GM18907 (cell line): ENCODE measurements around the gene CACNA1I.

ENCODE experiments used
- ATAC-seq: cut with Tn5 transposase; IDR thresholded peaks from one replicate; pipeline ENCODE4 v1.9.1; 2021; ENCODE audit warnings: mild to moderate bottlenecking, moderate library complexity; ENCODE audit not compliant: unreplicated experiment

Gene CACNA1I

GRCh38 chr22:39535357-39535725 is 35.2 kb upstream of the CACNA1I start:
- ATAC-seq = no peak

- no peak for ATAC-seq
Measured at GRCh38 chr22:39535831-39536449, 34.6 kb upstream of the CACNA1I start.

GRCh38 chr22:39536711-39537110 is 33.8 kb upstream of the CACNA1I start:
- ATAC-seq = no peak

- ATAC-seq = no peak
Measured at GRCh38 chr22:39537975-39538374, 32.6 kb upstream of the CACNA1I start.

- no peak for ATAC-seq
Measured at GRCh38 chr22:39543095-39543494, 27.5 kb upstream of the CACNA1I start.

GRCh38 chr22:39545386-39546365 is 24.9 kb upstream of the CACNA1I start:
- no peak for ATAC-seq

GRCh38 chr22:39546889-39547586 is 23.5 kb upstream of the CACNA1I start:
- ATAC-seq = no peak

GRCh38 chr22:39547587-39547947 is 23.0 kb upstream of the CACNA1I start:
- no peak for ATAC-seq

- no peak for ATAC-seq
Measured at GRCh38 chr22:39553429-39553828, 17.1 kb upstream of the CACNA1I start.

- ATAC-seq = no peak
Measured at GRCh38 chr22:39554151-39554550, 16.4 kb upstream of the CACNA1I start.

GRCh38 chr22:39556970-39557841 is 13.3 kb upstream of the CACNA1I start:
- no peak for ATAC-seq

- no peak for ATAC-seq
Measured at GRCh38 chr22:39558254-39558727, 12.3 kb upstream of the CACNA1I start.

- no peak for ATAC-seq
Measured at GRCh38 chr22:39558950-39559349, 11.6 kb upstream of the CACNA1I start.

- ATAC-seq = no peak
Measured at GRCh38 chr22:39559456-39560105, 11.0 kb upstream of the CACNA1I start.

- ATAC-seq = no peak
Measured at GRCh38 chr22:39560127-39560526, 10.4 kb upstream of the CACNA1I start.

- no peak for ATAC-seq
Measured at GRCh38 chr22:39562839-39563489, 7.6 kb upstream of the CACNA1I start.

GRCh38 chr22:39563571-39564428 is 6.8 kb upstream of the CACNA1I start:
- no peak for ATAC-seq

GRCh38 chr22:39565414-39565944 is 5.1 kb upstream of the CACNA1I start:
- no peak for ATAC-seq
